Activated B cell treated with CpG ODN at 0.5 μM for 24 hours (primary cell): ENCODE results near the gene CA9. TPM values are rescaled to one million over a fixed set of nuclear protein-coding genes. Genes with fewer than 3 reads are reported as not detected.

Experiments
- ATAC-seq: fragments of 200-7000 bp; cut with Tn5 transposase; one replicate; pipeline ENCODE4 v1.10.0; 2021; ENCODE audit warnings: low read depth, mild to moderate bottlenecking, moderate library complexity
- CTCF ChIA-PET: fragments of 350-600 bp; sonication (Branson Sonifier 250); formaldehyde crosslinking; loops from one replicate; lab custom pipeline; 2021; ENCODE audit warnings: antibody characterized with exemption; lab: Charles Lee
- POLR2A ChIA-PET: fragments of 350-600 bp; sonication (Branson Sonifier 250); formaldehyde crosslinking; loops from one replicate; lab custom pipeline; 2021; ENCODE audit warnings: antibody characterized with exemption; lab: Charles Lee
- DNase-seq: peaks from one replicate; pipeline ENCODE4 v3.0.0; 2022
- H3K27ac Mint-ChIP-seq: one replicate; pipeline ENCODE4 v1.8.0; 2020; ENCODE audit warnings: mixed read lengths
- H3K27me3 Mint-ChIP-seq: one replicate; pipeline ENCODE4 v1.8.0; 2021; ENCODE audit warnings: mixed read lengths
- H3K36me3 Mint-ChIP-seq: one replicate; pipeline ENCODE4 v1.8.0; 2021; ENCODE audit warnings: low read depth, mixed read lengths
- H3K4me1 Mint-ChIP-seq: one replicate; pipeline ENCODE4 v1.8.0; 2021; ENCODE audit warnings: mixed read lengths
- H3K4me3 Mint-ChIP-seq: one replicate; pipeline ENCODE4 v1.8.0; 2020; ENCODE audit warnings: mild to moderate bottlenecking, mixed read lengths
- H3K9me3 Mint-ChIP-seq: one replicate; pipeline ENCODE4 v1.8.0; 2020; ENCODE audit warnings: mixed read lengths
- intact Hi-C: fragments of 100-400 bp; cut with micrococcal nuclease; formaldehyde crosslinking; loops from one replicate; pipeline ENCODE4 v1.15.1; 2024
- total RNA-seq: library from RNA; stranded (reverse); gene quantifications from 2 replicates; pipeline ENCODE4 v1.2.3, GENCODE V29; 2022
- TF ChIP-seq, protein P1 (sequence below): fragments of 200-600 bp; IDR thresholded peaks from one replicate; pipeline ENCODE4 v1.8.0; 2022; ENCODE audit warnings: antibody characterized with exemption, mild to moderate bottlenecking

Gene CA9
- total RNA-seq, 1 donor from 2014 or later: not detected

DNA sequence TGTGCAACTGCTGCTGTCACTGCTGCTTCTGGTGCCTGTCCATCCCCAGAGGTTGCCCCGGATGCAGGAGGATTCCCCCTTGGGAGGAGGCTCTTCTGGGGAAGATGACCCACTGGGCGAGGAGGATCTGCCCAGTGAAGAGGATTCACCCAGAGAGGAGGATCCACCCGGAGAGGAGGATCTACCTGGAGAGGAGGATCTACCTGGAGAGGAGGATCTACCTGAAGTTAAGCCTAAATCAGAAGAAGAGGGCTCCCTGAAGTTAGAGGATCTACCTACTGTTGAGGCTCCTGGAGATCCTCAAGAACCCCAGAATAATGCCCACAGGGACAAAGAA lies 265 bp downstream of the CA9 start:
- ChIA-PET CTCF (no interaction called here), POLR2A (no interaction called here)
- TF ChIP-seq, protein P1, sequence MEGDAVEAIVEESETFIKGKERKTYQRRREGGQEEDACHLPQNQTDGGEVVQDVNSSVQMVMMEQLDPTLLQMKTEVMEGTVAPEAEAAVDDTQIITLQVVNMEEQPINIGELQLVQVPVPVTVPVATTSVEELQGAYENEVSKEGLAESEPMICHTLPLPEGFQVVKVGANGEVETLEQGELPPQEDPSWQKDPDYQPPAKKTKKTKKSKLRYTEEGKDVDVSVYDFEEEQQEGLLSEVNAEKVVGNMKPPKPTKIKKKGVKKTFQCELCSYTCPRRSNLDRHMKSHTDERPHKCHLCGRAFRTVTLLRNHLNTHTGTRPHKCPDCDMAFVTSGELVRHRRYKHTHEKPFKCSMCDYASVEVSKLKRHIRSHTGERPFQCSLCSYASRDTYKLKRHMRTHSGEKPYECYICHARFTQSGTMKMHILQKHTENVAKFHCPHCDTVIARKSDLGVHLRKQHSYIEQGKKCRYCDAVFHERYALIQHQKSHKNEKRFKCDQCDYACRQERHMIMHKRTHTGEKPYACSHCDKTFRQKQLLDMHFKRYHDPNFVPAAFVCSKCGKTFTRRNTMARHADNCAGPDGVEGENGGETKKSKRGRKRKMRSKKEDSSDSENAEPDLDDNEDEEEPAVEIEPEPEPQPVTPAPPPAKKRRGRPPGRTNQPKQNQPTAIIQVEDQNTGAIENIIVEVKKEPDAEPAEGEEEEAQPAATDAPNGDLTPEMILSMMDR: no peak
- H3K4me1 Mint-ChIP-seq: peaks cover 15% of the 10 kb centered on the region
- H3K9me3 Mint-ChIP-seq: no peaks in the 10 kb centered on the region
- intact Hi-C loops: no loop called here
- H3K36me3 Mint-ChIP-seq: no peaks in the 10 kb centered on the region
- ATAC-seq: no peak
- no peak overlapping the region for H3K4me3 Mint-ChIP-seq
- peaks cover 8% of the 10 kb centered on the region for H3K27me3 Mint-ChIP-seq
- no peak overlapping the region for H3K27ac Mint-ChIP-seq
- no peak for DNase-seq

DNA sequence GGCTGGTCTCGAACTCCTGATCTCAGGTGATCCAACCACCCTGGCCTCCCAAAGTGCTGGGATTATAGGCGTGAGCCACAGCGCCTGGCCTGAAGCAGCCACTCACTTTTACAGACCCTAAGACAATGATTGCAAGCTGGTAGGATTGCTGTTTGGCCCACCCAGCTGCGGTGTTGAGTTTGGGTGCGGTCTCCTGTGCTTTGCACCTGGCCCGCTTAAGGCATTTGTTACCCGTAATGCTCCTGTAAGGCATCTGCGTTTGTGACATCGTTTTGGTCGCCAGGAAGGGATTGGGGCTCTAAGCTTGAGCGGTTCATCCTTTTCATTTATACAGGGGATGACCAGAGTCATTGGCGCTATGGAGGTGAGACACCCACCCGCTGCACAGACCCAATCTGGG lies 1.5 kb downstream of the CA9 start:
- ATAC-seq: no peak
- POLR2A ChIA-PET: interaction anchor here (0.6 to 1.4 kb wide), 5 partner anchors 15 to 76 kb away, joined by 3 to 4 read pairs (median 3); partner anchors contain the start of genes CCDC107, CREB3 and RMRP
- peaks cover 25% of the 10 kb centered on the region for H3K4me1 Mint-ChIP-seq

DNA sequence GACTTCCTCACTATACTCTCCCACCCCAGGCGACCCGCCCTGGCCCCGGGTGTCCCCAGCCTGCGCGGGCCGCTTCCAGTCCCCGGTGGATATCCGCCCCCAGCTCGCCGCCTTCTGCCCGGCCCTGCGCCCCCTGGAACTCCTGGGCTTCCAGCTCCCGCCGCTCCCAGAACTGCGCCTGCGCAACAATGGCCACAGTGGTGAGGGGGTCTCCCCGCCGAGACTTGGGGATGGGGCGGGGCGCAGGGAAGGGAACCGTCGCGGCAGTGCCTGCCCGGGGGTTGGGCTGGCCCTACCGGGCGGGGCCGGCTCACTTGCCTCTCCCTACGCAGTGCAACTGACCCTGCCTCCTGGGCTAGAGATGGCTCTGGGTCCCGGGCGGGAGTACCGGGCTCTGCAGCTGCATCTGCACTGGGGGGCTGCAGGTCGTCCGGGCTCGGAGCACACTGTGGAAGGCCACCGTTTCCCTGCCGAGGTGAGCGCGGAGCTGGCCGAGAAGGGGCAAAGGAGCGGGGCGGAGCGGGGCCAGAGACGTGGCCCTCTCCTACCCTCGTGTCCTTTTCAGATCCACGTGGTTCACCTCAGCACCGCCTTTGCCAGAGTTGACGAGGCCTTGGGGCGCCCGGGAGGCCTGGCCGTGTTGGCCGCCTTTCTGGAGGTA lies 2.1 kb downstream of the CA9 start:
- H3K4me3 Mint-ChIP-seq: peak overlapping the region; percentile 75
- intact Hi-C loops: no loop called here
- no peak overlapping the region for H3K27ac Mint-ChIP-seq
- DNase-seq (peak; percentile 47), ATAC-seq (peak; percentile 74)
- peaks cover 31% of the 10 kb centered on the region for H3K4me1 Mint-ChIP-seq
- TF ChIP-seq, protein P1: no peak
- no peaks in the 10 kb centered on the region for H3K9me3 Mint-ChIP-seq
- ChIA-PET POLR2A (interaction anchor here (0.6 to 1.4 kb wide), 6 partner anchors 11 to 57 kb away, joined by 3 to 4 read pairs (median 3); partner anchors contain the start of genes ARHGEF39, CCDC107, CREB3 and RMRP), CTCF (interaction anchor here (0.7 to 1.3 kb wide), 2 partner anchors 72 to 81 kb away, joined by 3 to 4 read pairs; no protein-coding TSS in a partner anchor)
- H3K36me3 Mint-ChIP-seq: no peaks in the 10 kb centered on the region
- H3K27me3 Mint-ChIP-seq: peaks cover 8% of the 10 kb centered on the region

More for the DNA sequence above, 1.5 kb downstream of the CA9 start:
- Mint-ChIP-seq H3K4me3 (peak overlapping the region; percentile 75), H3K36me3 (no peaks in the 10 kb centered on the region), H3K9me3 (no peaks in the 10 kb centered on the region), H3K27ac (no peak overlapping the region), H3K27me3 (peaks cover 8% of the 10 kb centered on the region)
- intact Hi-C loops: no loop called here
- TF ChIP-seq, protein P1: no peak
- CTCF ChIA-PET: interaction anchor here (1.3 kb wide), 1 partner anchor 72 kb away, joined by 4 read pairs; no protein-coding TSS in a partner anchor
- no peak for DNase-seq

DNA sequence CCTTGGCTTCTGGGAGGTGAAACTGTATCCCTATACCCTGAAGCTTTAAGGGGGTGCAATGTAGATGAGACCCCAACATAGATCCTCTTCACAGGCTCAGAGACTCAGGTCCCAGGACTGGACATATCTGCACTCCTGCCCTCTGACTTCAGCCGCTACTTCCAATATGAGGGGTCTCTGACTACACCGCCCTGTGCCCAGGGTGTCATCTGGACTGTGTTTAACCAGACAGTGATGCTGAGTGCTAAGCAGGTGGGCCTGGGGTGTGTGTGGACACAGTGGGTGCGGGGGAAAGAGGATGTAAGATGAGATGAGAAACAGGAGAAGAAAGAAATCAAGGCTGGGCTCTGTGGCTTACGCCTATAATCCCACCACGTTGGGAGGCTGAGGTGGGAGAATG lies 5.4 kb downstream of the CA9 start:
- DNase-seq (no peak), ATAC-seq (no peak)
- TF ChIP-seq, protein P1: no peak
- POLR2A ChIA-PET: interaction anchor here (0.6 to 1.2 kb wide), 3 partner anchors 9 to 26 kb away, joined by 3 to 8 read pairs (median 5); partner anchors contain the start of genes CCDC107 and RMRP
- H3K36me3 Mint-ChIP-seq: no peaks in the 10 kb centered on the region
- CTCF ChIA-PET: interaction anchor here (1.5 kb wide), 1 partner anchor 32 kb away, joined by 3 read pairs; no protein-coding TSS in a partner anchor
- intact Hi-C loops: no loop called here
- H3K27ac Mint-ChIP-seq: no peak overlapping the region
- peaks cover 8% of the 10 kb centered on the region for H3K27me3 Mint-ChIP-seq
- H3K4me3 Mint-ChIP-seq: no peak overlapping the region
- H3K9me3 Mint-ChIP-seq: no peaks in the 10 kb centered on the region
- peaks cover 37% of the 10 kb centered on the region for H3K4me1 Mint-ChIP-seq

DNA sequence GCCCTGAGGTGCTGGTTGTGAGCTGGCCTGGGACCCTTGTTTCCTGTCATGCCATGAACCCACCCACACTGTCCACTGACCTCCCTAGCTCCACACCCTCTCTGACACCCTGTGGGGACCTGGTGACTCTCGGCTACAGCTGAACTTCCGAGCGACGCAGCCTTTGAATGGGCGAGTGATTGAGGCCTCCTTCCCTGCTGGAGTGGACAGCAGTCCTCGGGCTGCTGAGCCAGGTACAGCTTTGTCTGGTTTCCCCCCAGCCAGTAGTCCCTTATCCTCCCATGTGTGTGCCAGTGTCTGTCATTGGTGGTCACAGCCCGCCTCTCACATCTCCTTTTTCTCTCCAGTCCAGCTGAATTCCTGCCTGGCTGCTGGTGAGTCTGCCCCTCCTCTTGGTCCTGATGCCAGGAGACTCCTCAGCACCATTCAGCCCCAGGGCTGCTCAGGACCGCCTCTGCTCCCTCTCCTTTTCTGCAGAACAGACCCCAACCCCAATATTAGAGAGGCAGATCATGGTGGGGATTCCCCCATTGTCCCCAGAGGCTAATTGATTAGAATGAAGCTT lies 6.1 kb downstream of the CA9 start:
- POLR2A ChIA-PET: interaction anchor here (0.6 to 1.2 kb wide), 4 partner anchors 22 to 103 kb away, joined by 3 to 5 read pairs (median 3); partner anchors contain the start of genes CCDC107, CREB3 and RMRP
- TF ChIP-seq, protein P1: no peak
- peaks cover 5% of the 10 kb centered on the region for H3K27me3 Mint-ChIP-seq
- DNase-seq (no peak), ATAC-seq (no peak)
- H3K4me3 Mint-ChIP-seq: no peak overlapping the region
- H3K4me1 Mint-ChIP-seq: peaks cover 31% of the 10 kb centered on the region
- no peaks in the 10 kb centered on the region for H3K36me3 Mint-ChIP-seq
- CTCF ChIA-PET: interaction anchor here (1.1 to 5.9 kb wide), 4 partner anchors 16 to 76 kb away, joined by 3 to 30 read pairs (median 5); partner anchors contain the start of genes CCDC107 and RMRP
- intact Hi-C loops: loop anchor here (2.0 to 5.0 kb wide), 2 partner anchors 21 to 37 kb away; partner anchors contain the start of genes CCDC107 and RMRP
- H3K9me3 Mint-ChIP-seq: no peaks in the 10 kb centered on the region
- H3K27ac Mint-ChIP-seq: no peak overlapping the region
